ENCODE measurements around the gene CCDC179.

- no peak for TF ChIP-seq CTCF (IDR thresholded peaks at IDR 0.05)
- no peak for TF ChIP-seq POLR2A (IDR thresholded peaks at IDR 0.05)
Observed at GRCh38 chr11:22878039-22878438, 17.8 kb upstream of the CCDC179 start.

Data from adrenal gland (tissue), 5 donors.